ENCODE data around the gene KIF16B. TPM values are rescaled to one million over a fixed set of nuclear protein-coding genes. Genes with fewer than 3 reads are reported as not detected.
A peak's percentile ranks its signal among the peaks of the same experiment; 100 is the strongest.

KIF16B gene
- total and polyA plus RNA-seq, 9 of the 15 experiments (the other 6 are each of a cell fraction or from before 2014, with no cell fraction given), result 1.00 to 10.6 (median 8.5) TPM

GRCh38 chr20:16261733-16262273 lies 311.4 kb downstream of the KIF16B start:
- POLR2A ChIA-PET, result interaction anchor here (0.6 kb wide), 2 partner anchors 10 to 408 kb away, joined by 3 read pairs; no protein-coding TSS in a partner anchor
- Histone ChIP-seq H3K9me3 (replicated peaks; ENCODE audit: control insufficient read depth, insufficient read depth, low read depth, low read length) (no peaks in the 10 kb centered on the region), H3K27me3 (ENCODE audit: control insufficient read depth in 2 of 2, insufficient read depth in 2 of 2, low read length in 2 of 2) (no peaks in the 10 kb centered on the region), H4K20me1 (replicated peaks; ENCODE audit: control insufficient read depth, insufficient read depth, low read length) (no peaks in the 10 kb centered on the region), H3K79me2 (ENCODE audit: control insufficient read depth, insufficient read depth, low read length) (no peaks in the 10 kb centered on the region), H3K4me2 (ENCODE audit: insufficient read depth, low read length) (no peak overlapping the region), H2AFZ (ENCODE audit: low read depth, low read length) (no peak overlapping the region), H3K9me1 (ENCODE audit: control insufficient read depth, insufficient read depth, low read length) (no peaks in the 10 kb centered on the region), H3K27ac (ENCODE audit: extremely low read depth, low read depth, low read length) (no peak overlapping the region), H3K9ac (ENCODE audit: insufficient read depth in 1 of 2, low read depth in 2 of 2, low read length in 2 of 2) (no peak overlapping the region), H3K4me1 (replicated peaks in 1 of 2; ENCODE audit: control insufficient read depth in 2 of 2, insufficient read depth in 2 of 2, low read length in 2 of 2) (peaks cover 4 to 9% of the 10 kb centered on the region in 2 experiments; a peak in 4 of 5 replicates), H3K4me3 (no peak overlapping the region), H3K36me3 (ENCODE audit: control insufficient read depth, insufficient read depth, low read length) (no peaks in the 10 kb centered on the region)
- intact Hi-C loops (cut with micrococcal nuclease) (loop anchor here (10.0 kb wide), 1 partner anchor 213 kb away; no protein-coding TSS in a partner anchor), in situ Hi-C loops (cut with MboI) (no loop called here)
- ATAC-seq (peak; percentile 89), DNase-seq (ENCODE audit: extremely low read depth in 1 of 4, low spot score in 3 of 4) (peak; percentile 27 to 56 (median 38)), FAIRE-seq (peak; percentile 37)
- CTCF ChIA-PET (ENCODE audit: low intra/inter-chr PET ratio), result no interaction called here
- 0% methylated on average over 2 of the region's 2 CpGs for WGBS (ENCODE audit: insufficient coverage, low coverage, missing lambda C conversion rate)
- BruUV-seq (replicated peaks), result no TSS peak
- TF ChIP-seq SFPQ (IDR thresholded peaks at IDR 0.05; ENCODE audit: low read depth, low read length), result no peak
- TF ChIP-seq ZC3H11A (IDR thresholded peaks at IDR 0.05; ENCODE audit: low read depth, low read length), result no peak
- TF ChIP-seq CAMTA2 (CRISPR knock-in tag; conservative IDR thresholded peaks at IDR 0.05), result no peak
- TF ChIP-seq CBX1 (IDR thresholded peaks at IDR 0.05; ENCODE audit: low read depth), result no peak
- TF ChIP-seq FUS (optimal IDR thresholded peaks at IDR 0.05; ENCODE audit: low read depth, low read length), result no peak
- TF ChIP-seq TAL1 (IDR thresholded peaks at IDR 0.05), result peak; percentile 63
- TF ChIP-seq, protein P1, sequence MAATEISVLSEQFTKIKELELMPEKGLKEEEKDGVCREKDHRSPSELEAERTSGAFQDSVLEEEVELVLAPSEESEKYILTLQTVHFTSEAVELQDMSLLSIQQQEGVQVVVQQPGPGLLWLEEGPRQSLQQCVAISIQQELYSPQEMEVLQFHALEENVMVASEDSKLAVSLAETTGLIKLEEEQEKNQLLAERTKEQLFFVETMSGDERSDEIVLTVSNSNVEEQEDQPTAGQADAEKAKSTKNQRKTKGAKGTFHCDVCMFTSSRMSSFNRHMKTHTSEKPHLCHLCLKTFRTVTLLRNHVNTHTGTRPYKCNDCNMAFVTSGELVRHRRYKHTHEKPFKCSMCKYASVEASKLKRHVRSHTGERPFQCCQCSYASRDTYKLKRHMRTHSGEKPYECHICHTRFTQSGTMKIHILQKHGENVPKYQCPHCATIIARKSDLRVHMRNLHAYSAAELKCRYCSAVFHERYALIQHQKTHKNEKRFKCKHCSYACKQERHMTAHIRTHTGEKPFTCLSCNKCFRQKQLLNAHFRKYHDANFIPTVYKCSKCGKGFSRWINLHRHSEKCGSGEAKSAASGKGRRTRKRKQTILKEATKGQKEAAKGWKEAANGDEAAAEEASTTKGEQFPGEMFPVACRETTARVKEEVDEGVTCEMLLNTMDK (IDR thresholded peaks at IDR 0.05; ENCODE audit: borderline replicate concordance, insufficient read depth, low read depth, low read length, poor library complexity, severe bottlenecking), result no peak
